A673 (cell line): Measurements from ENCODE around the gene PARP4. TPM values are rescaled to one million over a fixed set of nuclear protein-coding genes. Genes with fewer than 3 reads are reported as not detected.
"Not testable (repeated sequence)": the region's sequence is repeated elsewhere in the genome, so short reads cannot be mapped to it uniquely, and the experiment has no call there.

Experiments
- BruUV-seq: library from RNA; stranded (reverse); fragments of 400-500 nt; replicated peaks from 2 replicates; lab custom pipeline; 2021; lab: Mats Ljungman, UMichigan
- CTCF ChIA-PET: fragments of 300-600 bp; sonication (Branson Sonifier 250); formaldehyde crosslinking; loops from one replicate; lab custom pipeline; 2022; ENCODE audit warnings: antibody characterized with exemption; lab: Charles Lee
- POLR2A ChIA-PET: fragments of 300-600 bp; sonication (Branson Sonifier 250); formaldehyde crosslinking; loops from one replicate; lab custom pipeline; 2022; ENCODE audit warnings: antibody characterized with exemption; ENCODE audit not compliant: low non-redundant PET; lab: Charles Lee
- DNase-seq: peaks from one replicate; pipeline ENCODE4 v3.0.0-alpha.2; 2015; ENCODE audit warnings: low spot score
- H3K27ac ChIP-seq: fragments of 200-600 bp; sonication (generic); 2 replicates; pipeline ENCODE4 v1.5.1; 2016; ENCODE audit warnings: mixed run types, low read depth, mild to moderate bottlenecking, mixed read lengths, antibody characterized with exemption, low read length; ENCODE audit not compliant: poor library complexity, severe bottlenecking
- H3K27me3 ChIP-seq: fragments of 200-600 bp; sonication (generic); replicated peaks from 2 replicates; pipeline ENCODE4 v1.6.1; 2017; ENCODE audit warnings: mixed run types, low read depth, mild to moderate bottlenecking, mixed read lengths, antibody characterized with exemption, low read length; ENCODE audit not compliant: insufficient read depth, poor library complexity
- H3K36me3 ChIP-seq: fragments of 200-600 bp; sonication (generic); 2 replicates; pipeline ENCODE4 v1.6.1; 2016; ENCODE audit warnings: mixed run types, mild to moderate bottlenecking, mixed read lengths, antibody characterized with exemption, low read length; ENCODE audit not compliant: insufficient read depth, poor library complexity, severe bottlenecking
- H3K4me1 ChIP-seq: fragments of 200-600 bp; sonication (generic); 2 replicates; pipeline ENCODE4 v1.6.1; 2017; ENCODE audit warnings: mixed run types, mild to moderate bottlenecking, mixed read lengths, antibody characterized with exemption, low read length; ENCODE audit not compliant: insufficient read depth, poor library complexity, severe bottlenecking
- H3K4me3 ChIP-seq: fragments of 200-600 bp; sonication (generic); 2 replicates; pipeline ENCODE4 v1.5.1; 2016; ENCODE audit warnings: low read depth, mixed run types, mild to moderate bottlenecking, mixed read lengths, low read length; ENCODE audit not compliant: poor library complexity, severe bottlenecking
- H3K9me3 ChIP-seq: fragments of 200-600 bp; sonication (generic); 2 replicates; pipeline ENCODE4 v1.6.1; 2016; ENCODE audit warnings: mixed run types, low read depth, mild to moderate bottlenecking, mixed read lengths, antibody characterized with exemption, low read length; ENCODE audit not compliant: poor library complexity, severe bottlenecking
- CTCF ChIP-seq: fragments of 300-800, 200-600 bp; sonication (generic); conservative IDR thresholded peaks from 2 replicates; pipeline ENCODE4 v1.5.1; 2017; ENCODE audit warnings: low read depth, mild to moderate bottlenecking, antibody characterized with exemption, low read length, moderate library complexity, mixed read lengths
- EZH2 ChIP-seq: fragments of 200-600 bp; sonication (generic); IDR thresholded peaks from 2 replicates; pipeline ENCODE4 v1.6.1; 2017; ENCODE audit warnings: borderline replicate concordance, low read depth, mild to moderate bottlenecking, mixed read lengths, antibody characterized with exemption, low read length; ENCODE audit not compliant: poor library complexity, severe bottlenecking
- intact Hi-C: fragments of 100-400 bp; cut with micrococcal nuclease; formaldehyde crosslinking; loops from one replicate; pipeline ENCODE4 v1.10.0; 2022; ENCODE audit not compliant: unreplicated experiment
- total RNA-seq: library from RNA; stranded (reverse); gene quantifications from 2 replicates; pipeline ENCODE4 v1.2.3, GENCODE V29; 2021

PARP4 gene
- total RNA-seq, 1 experiment from 2014 or later: 66.8 TPM

DNA sequence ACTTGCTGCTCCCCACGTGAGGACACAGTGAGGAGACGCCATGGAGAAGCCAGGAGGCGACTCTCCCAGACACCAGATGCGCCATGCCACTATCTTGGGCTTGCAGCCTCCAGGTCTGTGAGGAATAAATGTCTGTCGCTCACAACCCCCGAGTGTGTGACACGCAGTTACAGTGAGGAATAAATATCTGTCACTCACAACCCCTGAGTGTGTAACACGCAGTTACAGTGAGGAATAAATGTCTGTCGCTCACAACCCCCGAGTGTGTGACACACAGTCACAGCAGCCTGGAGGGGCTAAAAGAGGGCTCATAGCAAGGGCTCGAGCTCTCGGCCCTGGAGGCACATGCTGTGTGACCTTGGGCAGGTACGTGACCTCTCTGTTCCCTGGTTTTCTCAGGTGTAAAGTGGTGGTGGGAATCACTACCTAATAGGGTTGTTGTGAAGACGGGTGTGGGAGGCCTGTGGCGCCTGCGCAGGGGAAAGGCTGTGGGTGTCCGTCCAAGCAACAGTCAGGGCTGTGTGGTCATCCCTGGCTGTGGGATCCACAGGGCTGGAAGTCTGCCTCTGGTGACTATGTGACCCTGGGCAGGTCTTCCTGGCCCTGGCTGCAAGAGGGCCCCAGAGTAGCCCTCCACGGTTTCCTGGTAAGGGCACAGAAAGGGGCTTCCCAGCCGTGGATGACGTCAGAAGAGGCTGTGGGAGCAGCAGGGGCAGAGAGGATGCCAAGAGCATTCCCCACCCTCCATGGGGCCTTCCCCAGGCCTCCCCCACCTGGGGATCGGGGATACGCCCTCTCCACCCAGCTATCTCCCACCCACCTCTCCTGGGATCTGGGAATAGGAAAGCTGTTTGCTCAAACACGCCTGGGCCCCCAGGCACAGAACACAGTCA, 125.5 kb downstream of the PARP4 start:
- Histone ChIP-seq H3K27me3 (no peaks in the 10 kb centered on the region), H3K27ac (no peak overlapping the region), H3K9me3 (no peaks in the 10 kb centered on the region), H3K36me3 (no peaks in the 10 kb centered on the region), H3K4me3 (no peak overlapping the region), H3K4me1 (no peaks in the 10 kb centered on the region)
- DNase-seq: no peak
- no TSS peak for BruUV-seq
- TF ChIP-seq CTCF (no peak), EZH2 (no peak)
- POLR2A ChIA-PET: no interaction called here
- intact Hi-C loops: no loop called here
- CTCF ChIA-PET: no interaction called here

DNA sequence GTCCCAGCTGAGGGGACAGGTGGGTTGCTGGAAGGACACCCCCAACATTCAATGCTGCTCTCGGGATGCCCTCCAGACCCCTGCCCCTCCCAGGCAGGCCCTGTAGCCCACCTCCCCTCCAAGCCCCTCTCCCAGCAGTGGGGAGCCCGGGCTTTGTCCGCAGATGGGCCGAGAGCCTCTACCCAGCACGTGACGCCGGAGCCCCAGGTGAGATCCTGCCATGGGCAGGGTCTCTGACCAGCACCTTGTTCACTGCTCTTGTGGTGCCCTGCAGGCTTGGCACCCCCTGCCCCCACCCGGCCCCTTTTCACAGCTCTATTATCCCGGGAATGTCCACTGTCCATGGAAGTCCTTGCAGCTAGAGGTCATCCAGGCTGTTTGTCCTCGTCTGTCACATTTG, 126.7 kb downstream of the PARP4 start:
- Histone ChIP-seq H3K4me1 (no peaks in the 10 kb centered on the region), H3K36me3 (no peaks in the 10 kb centered on the region), H3K9me3 (no peaks in the 10 kb centered on the region), H3K4me3 (no peak overlapping the region), H3K27ac (no peak overlapping the region), H3K27me3 (no peaks in the 10 kb centered on the region)
- intact Hi-C loops: no loop called here
- no peak for DNase-seq
- CTCF ChIA-PET: no interaction called here
- TF ChIP-seq CTCF (no peak), EZH2 (no peak)
- POLR2A ChIA-PET: no interaction called here
- no TSS peak for BruUV-seq

GRCh38 chr13:24384946-24385345, 127.6 kb downstream of the PARP4 start:
- POLR2A ChIA-PET, H3K9me3 ChIP-seq, CTCF ChIA-PET, intact Hi-C loops, BruUV-seq, H3K36me3 ChIP-seq, H3K4me3 ChIP-seq, DNase-seq, H3K27me3 ChIP-seq, H3K4me1 ChIP-seq, H3K27ac ChIP-seq: not testable (repeated sequence)

- H3K27ac ChIP-seq, CTCF ChIA-PET, H3K27me3 ChIP-seq, H3K36me3 ChIP-seq, H3K4me3 ChIP-seq, BruUV-seq, POLR2A ChIA-PET, H3K4me1 ChIP-seq, DNase-seq, H3K9me3 ChIP-seq, intact Hi-C loops: not testable (repeated sequence)
Measured at GRCh38 chr13:24384091-24384490, 128.5 kb downstream of the PARP4 start.
